ENCODE results near the gene TTC7B.

Gene TTC7B

DNA sequence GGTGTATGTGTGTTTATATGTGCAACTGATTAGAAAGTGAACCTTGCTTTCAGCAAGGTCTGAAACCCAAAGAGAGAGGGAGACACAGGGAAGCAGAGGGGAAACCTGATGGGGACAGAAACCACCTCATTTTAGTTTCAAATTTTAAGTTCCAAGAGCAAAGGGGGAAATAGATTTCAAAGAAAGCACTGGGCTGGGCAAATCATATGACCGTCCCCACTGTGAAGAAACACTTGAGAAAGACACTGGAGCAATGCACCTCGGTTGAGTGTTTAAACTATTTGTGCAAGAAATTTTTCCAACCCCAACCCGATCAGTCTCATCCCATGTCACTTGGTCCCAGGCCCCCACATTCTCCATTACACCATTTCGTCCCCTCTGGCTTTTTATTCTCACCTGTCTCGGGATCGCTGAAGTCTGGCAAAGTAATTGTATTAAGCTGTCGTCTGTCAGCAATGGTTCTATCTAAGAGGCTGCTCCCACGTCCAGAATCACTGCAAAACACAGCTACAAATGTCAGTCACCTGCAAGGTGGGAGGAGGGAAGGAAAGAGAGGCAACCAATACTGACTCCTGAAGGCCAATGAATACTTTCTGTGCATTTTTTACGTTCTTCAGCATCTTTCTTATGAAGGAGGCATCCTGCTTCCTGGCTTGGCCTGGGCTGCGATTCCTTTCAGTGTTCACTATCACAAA lies 205.7 kb downstream of the TTC7B start:
- no peak for DNase-seq (ENCODE audit: low read depth)

DNA sequence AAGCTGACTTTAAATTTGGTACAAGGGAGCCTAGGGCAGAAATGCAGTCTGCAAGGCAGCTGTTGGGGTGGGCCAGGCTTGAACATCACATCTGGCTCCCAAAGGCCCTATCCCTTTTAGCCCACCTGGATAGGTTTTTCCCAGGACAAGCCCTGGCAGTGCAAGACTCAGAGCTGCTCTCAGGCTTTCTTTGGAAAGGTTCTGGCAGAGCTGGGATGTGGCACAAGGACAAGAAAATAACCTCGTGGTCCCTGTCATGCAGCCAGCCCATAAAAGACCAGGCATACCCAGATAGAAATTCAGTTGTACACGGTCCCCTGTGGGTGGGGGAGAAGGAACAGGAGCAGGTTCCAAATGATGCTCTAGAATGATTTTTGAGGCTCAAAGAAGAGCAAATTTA lies 206.9 kb downstream of the TTC7B start:
- DNase-seq (ENCODE audit: low read depth) = no peak
- TF ChIP-seq, protein P1, sequence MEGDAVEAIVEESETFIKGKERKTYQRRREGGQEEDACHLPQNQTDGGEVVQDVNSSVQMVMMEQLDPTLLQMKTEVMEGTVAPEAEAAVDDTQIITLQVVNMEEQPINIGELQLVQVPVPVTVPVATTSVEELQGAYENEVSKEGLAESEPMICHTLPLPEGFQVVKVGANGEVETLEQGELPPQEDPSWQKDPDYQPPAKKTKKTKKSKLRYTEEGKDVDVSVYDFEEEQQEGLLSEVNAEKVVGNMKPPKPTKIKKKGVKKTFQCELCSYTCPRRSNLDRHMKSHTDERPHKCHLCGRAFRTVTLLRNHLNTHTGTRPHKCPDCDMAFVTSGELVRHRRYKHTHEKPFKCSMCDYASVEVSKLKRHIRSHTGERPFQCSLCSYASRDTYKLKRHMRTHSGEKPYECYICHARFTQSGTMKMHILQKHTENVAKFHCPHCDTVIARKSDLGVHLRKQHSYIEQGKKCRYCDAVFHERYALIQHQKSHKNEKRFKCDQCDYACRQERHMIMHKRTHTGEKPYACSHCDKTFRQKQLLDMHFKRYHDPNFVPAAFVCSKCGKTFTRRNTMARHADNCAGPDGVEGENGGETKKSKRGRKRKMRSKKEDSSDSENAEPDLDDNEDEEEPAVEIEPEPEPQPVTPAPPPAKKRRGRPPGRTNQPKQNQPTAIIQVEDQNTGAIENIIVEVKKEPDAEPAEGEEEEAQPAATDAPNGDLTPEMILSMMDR (conservative IDR thresholded peaks at IDR 0.05; ENCODE audit: control insufficient read depth, insufficient read depth, low read depth, low read length) = no peak
- no peak overlapping the region for H3K4me3 ChIP-seq (ENCODE audit: control insufficient read depth, low read depth, low read length)

More for the DNA sequence above, 205.7 kb downstream of the TTC7B start:
- TF ChIP-seq, protein P1 (conservative IDR thresholded peaks at IDR 0.05; ENCODE audit: control insufficient read depth, insufficient read depth, low read depth, low read length) = no peak
- no peak overlapping the region for H3K4me3 ChIP-seq (ENCODE audit: control insufficient read depth, low read depth, low read length)

DNA sequence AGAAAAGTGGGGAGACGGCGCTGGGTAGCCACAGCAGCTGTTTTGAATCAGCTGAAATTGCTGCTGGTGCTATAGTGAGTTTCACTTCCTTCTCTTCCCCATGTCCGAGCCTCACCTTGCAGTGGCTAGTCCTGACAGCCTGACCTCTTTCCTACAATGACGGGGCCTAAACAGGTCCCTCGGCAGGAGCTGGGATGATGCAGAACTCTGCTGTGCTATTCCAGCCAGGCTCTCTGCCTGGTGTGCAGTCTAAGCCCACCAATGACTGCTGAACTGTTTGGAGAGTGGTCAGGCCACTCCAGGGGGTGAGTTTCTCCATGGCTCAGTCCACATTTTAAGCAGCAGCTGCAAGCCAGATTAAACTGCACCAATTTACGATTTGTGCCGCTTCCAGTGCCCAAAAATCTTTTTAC lies 207.3 kb downstream of the TTC7B start:
- TF ChIP-seq, protein P1 (conservative IDR thresholded peaks at IDR 0.05; ENCODE audit: control insufficient read depth, insufficient read depth, low read depth, low read length) = no peak
- H3K4me3 ChIP-seq (ENCODE audit: control insufficient read depth, low read depth, low read length) = no peak overlapping the region
- no peak for DNase-seq (ENCODE audit: low read depth)

DNA sequence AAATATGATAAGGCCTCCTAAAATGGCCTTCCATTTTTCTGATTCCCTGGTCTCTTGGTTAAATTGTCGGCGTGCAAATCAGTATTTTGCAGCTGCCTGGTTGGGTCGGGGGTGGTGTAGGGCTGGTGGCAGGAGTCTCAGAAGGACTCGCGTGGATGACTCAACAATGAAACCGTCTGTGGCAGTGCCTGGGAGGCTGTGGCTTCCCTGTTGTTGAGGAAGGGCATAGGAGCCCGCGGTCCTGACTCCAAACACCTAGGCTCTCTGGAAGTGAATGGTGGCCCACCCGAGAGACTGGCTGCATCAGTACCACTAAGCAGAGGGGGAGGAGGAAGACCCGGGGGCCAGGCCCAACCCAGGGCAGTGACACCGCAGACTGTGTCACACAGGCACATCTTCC lies 207.9 kb downstream of the TTC7B start:
- no peak for DNase-seq (ENCODE audit: low read depth)
- TF ChIP-seq, protein P1 (conservative IDR thresholded peaks at IDR 0.05; ENCODE audit: control insufficient read depth, insufficient read depth, low read depth, low read length) = no peak
- no peak overlapping the region for H3K4me3 ChIP-seq (ENCODE audit: control insufficient read depth, low read depth, low read length)

DNA sequence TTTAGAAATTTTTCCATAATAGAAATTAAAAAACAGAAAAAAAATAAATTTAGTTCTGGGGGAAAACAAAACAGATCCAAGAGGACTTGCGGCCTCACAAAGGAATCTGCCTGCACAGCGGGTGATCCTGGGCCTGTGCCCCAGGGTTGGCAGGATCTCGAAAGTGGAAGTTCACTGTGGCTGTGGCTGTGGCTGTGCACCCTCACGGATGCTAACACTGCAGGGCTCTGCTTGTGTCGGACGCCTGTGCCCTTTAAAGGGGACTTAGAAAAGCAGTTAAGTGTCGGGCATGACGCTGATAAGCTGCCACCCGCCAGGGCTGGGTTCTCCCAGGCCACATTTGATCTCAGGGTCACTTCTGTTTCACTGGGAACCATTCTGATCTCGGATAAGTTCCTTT lies 209.1 kb downstream of the TTC7B start:
- no peak overlapping the region for H3K4me3 ChIP-seq (ENCODE audit: control insufficient read depth, low read depth, low read length)
- no peak for DNase-seq (ENCODE audit: low read depth)
- TF ChIP-seq, protein P1 (conservative IDR thresholded peaks at IDR 0.05; ENCODE audit: control insufficient read depth, insufficient read depth, low read depth, low read length) = no peak

DNA sequence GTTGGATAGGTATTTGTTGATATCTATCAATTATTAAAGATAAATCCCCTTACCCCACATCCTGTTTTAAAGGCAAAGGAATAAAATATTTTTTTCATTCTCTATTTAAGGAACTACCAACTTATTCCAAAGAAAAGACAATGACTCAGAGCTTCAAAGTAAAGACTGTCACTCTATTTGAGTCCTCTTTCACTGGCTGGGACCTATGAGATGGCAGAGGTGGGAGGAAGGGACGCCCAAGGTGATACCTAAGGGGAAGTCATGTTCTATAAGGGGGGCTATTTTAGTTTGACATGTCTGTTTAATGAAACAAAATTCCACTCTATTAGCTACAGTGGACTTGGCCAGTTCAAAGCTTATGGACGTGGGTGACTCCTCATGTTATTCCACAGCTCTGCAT lies 209.8 kb downstream of the TTC7B start:
- DNase-seq (ENCODE audit: low read depth) = no peak
- TF ChIP-seq, protein P1 (conservative IDR thresholded peaks at IDR 0.05; ENCODE audit: control insufficient read depth, insufficient read depth, low read depth, low read length) = no peak
- H3K4me3 ChIP-seq (ENCODE audit: control insufficient read depth, low read depth, low read length) = no peak overlapping the region
